Activated CD4-positive, CD25-positive, alpha-beta regulatory T cell treated with anti-CD3 and anti-CD28 coated beads, Interleukin-2, amount 50 U/mL, for 16 hours (primary cell): ENCODE measurements around the gene MPZL2.

Experiments
- DNase-seq: peaks from one replicate; pipeline ENCODE4 v3.0.0-alpha.2; 2020; ENCODE audit warnings: low read depth, low spot score

MPZL2 gene

DNA sequence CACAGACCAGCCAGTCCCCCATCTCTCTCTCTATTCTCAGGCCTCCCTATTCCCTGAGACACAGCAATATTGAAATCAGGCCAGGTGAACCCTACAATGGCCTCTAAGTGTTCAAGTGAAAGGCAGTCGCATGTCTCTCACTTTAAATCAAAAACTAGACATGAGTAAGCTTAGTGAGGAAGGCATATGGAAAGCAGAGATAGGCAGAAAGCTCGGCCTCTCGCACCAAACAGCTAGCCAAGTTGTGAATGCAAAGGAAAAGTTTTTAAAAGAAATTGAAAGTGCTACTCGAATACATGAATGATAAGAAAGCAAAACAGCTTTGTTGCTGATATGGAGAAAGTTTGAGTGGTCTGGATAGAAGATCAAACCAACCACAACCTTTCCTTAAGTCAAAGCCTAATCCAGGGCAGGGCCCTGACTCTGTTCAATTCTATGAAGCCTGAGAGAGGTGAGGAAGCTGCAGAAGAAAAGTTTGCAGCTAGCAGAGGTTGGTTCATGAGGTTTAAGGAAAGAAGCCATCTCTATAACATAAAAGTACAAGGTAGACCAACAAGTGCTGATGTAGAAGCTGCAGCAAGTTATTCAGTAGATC is 19.8 kb upstream of the MPZL2 start:
- no peak for DNase-seq

DNA sequence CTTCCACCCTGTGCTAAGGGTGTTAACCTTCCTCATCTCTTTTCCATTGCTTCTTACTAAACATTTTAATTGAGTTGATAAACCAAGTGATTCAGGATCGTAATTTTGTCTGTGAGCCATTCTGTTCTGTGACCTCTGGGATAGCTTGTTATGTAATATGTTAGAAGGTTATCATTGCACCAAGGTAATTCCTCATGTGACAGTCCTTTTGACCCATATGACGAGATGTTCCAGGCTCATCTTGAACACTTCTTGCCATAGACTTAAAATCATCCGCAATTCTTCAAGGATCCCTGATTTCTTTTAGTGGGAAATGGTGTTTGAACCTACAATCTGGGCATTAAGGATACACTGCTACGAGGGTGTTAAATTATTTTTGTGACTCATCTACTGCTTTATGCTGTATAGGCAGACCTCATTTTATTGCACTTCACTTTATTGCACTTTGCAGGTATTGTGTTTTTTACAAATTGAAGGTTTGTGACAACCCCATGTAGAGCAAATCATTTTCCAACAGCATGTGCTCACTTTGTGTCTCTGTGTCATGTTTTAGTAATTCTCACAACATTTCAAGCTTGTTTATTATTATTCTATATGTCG is 19.0 kb upstream of the MPZL2 start:
- no peak for DNase-seq

- no peak for DNase-seq
These were observed 18.5 kb upstream of the MPZL2 start for GRCh38 chr11:118282606-118283005.

DNA sequence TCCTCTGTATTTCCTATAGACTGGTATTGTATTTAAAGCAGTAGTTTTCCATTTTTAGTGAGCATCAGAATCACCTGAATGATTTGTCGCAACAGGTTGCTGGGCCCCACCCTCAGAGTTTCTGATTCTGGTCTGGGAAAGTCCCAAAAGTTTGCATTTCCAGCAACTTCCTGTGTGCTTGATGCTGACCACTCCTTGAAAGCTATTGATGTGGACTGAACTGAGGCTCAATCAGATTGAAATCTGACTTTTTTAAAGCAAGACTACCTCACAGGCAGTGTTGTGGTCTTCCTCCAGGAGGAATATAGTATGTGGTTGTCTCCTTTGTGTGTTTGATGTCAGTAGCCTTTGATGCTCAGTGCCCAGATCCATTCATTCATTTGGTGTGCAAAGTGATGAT is 17.2 kb upstream of the MPZL2 start:
- no peak for DNase-seq

DNA sequence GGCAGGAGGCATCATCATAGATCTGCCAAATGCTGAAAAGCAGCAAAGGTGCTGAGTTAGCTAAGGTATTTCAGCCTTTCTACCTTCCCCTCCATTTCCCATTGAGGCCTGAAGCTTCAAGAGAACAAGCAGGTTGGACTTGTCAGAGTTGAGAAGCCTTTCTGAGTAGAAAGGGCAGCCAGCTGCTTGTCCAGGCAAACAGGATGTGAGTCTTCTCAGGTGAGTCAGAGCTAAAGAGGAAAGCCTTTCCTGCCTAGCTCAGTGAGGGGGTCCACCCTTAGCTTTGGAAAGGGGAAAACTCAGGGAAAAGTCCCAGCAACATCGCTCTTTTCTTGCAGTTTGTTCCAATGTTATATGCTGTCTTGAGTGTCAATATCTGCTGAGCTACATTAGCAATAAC is 13.2 kb upstream of the MPZL2 start:
- DNase-seq = no peak

DNA sequence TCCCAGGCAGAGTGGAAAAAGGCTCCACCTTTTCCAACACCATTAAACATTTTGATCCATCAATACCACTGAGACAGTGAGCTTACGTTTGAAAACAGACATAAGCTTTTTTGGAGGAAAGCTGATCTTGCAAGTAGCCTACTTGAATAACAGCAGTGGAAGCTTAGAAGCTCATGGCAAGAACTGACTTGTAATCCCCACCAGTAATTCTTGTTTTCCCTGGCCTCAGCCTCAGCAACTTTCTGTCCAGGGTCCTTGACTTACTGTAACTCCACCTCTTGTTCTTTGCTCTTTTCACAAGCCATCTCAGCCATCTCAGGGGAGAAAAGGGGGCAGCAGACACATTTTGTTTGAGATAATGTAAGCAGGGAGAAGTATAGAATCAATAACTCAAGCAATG is 12.3 kb upstream of the MPZL2 start:
- no peak for DNase-seq

DNA sequence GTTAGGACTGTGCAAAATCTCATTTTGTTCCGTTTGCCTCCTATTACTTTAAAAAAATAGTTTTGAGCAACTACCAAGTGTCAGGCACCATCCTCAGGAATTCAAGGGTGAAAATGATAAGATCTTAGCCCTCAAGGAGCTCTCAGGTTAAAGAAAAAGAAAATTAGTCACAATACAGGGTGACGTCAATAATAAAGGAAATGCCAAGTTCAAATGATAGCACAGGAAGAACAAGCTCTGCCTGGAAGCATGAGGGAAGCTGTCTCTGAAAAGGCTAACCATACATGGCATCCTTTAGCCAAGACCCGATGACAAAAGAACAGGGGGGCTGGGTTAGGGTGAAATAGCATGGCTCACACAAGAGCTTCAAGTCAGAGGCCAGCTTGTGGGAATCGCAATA is 11.1 kb upstream of the MPZL2 start:
- DNase-seq = no peak

GRCh38 chr11:118274186-118274585 is 10.1 kb upstream of the MPZL2 start:
- DNase-seq = no peak

GRCh38 chr11:118272001-118272400 is 7.9 kb upstream of the MPZL2 start:
- DNase-seq = no peak

DNA sequence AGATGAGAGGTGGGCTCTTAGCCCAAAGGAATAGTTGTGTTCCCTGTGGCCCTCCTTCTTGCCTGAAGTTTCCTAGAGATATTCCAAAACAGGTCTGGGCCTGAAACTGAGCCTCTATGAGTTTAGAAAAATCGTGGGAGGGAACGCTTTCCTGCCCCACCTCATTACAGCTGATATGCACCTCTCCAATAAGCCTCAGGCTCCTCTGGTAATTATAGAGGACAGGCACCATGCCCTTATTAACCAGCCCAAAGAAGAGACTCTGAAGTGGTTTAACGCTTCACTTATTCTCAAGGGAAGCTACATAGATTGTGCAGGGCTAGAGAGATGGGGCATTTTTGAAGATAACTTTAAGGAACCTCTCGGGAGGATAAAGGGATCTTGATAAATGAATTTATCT is 3.4 kb upstream of the MPZL2 start:
- no peak for DNase-seq

GRCh38 chr11:118265954-118266353 is 1.9 kb upstream of the MPZL2 start:
- DNase-seq = no peak

GRCh38 chr11:118264569-118265465 is 720 bp upstream of the MPZL2 start:
- no peak for DNase-seq

- no peak for DNase-seq
These were observed 985 bp downstream of the MPZL2 start for GRCh38 chr11:118263112-118263511.

DNA sequence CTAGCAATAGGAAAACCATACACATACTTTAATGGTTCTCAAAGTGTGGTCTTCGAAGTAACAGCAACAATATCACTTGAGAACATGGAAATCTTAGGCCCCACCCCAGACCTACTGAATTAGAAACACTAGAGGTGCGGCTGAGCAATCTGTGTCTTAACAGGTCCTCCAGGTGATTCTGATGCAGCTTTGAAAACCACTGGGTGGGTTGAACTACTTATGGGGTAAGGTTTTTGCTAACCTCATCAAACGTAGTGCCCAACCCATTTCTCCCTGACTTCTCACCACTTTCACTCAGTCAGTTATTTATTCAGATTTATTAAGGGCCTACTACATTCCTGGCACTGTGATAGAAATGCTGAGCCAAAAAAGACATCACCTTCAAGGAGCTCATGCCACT is 3.7 kb downstream of the MPZL2 start:
- no peak for DNase-seq

GRCh38 chr11:118259138-118259537 is 5.0 kb downstream of the MPZL2 start:
- no peak for DNase-seq

- DNase-seq = no peak
These were observed 5.7 kb downstream of the MPZL2 start for GRCh38 chr11:118258410-118258809.

- DNase-seq = no peak
These were observed 11.4 kb downstream of the MPZL2 start for GRCh38 chr11:118252688-118253087.

GRCh38 chr11:118251858-118252652 is 12.0 kb downstream of the MPZL2 start, which contains the start of gene MPZL3:
Gene MPZL3, minus strand, starts transcription at chr11:118252365. Its CDS starts 71 bp downstream, at chr11:118252294.
- peak; percentile 74 for DNase-seq

DNA sequence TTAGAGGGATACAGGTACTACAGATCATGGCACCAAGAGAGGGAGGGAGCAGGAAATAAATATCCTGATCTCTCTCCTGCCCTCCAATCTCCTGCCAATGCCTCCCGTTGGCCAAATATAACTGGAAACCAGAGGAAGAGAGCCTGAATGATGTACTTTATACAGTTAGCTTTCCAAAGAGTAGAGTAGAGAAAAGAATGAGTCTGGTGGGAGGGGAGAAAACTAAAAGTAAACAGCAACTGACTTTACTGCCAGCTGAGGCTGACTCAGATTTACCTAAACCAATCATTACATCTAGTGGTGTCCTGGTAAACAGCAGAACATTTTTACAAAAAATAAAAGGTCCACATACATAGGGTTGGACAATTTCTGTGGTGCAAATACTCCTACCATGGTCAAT is 17.1 kb downstream of the MPZL2 start:
- DNase-seq = no peak

DNA sequence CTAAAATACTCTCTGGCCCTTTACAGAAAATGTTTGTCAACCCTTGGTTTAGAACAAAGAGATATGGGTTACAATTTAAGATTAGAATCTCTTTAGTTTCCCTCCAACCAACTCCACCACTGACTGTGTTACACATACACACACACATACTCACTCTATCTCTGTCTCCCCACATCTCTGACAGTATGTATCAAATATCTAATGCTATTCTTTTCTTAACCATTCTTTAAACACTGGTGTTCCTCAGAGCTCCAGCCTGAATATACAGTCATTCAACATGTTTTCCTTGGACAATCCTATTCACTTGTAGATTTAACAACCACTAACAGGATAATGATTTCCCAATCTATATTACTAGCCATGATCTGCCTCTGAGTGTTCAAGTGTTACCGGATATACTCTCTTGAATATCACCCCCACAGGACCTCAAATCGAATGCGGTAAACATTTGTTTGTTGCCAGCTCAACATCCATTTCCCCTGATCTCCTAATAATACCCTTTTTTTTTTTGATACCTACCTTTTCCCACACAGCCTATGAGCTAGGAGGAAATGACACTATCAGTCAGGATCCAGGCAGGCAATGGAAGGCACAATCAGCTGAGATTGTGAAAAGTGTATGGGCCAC is 18.0 kb downstream of the MPZL2 start:
- no peak for DNase-seq

DNA sequence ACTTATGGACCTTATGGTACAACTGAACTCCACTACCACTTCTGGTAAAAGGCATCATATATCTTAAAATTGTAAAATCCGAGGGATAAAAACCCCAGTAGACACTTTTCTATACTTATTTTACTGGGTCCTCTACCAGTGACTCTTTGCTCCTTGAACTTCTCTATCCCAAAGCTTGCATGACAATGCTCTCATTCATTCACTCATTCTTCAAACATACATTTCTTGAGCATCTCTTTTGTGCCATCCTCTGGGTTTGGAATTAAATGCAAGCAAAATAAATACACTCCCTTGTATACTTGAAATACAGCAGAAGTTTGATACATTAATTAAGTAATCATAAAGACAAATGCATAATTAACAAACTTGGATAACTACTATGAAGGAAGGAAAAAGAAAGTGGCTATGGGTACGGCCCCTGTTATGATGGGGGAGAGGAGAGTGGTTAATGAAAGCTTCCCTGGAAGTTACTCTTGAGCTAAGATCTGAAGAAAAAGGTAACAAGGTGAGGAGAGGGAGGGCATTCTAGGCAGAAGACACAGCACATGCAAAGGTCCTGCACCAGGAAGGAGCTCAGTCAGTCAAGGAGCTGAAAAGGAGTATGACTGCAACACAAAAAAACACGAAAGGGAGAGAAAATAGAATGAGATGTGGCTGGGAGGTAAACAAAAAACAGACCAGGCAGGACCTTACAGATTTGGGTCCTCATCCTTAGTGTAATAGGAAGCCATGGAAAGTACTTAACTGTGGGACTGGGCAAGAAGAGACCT is 19.9 kb downstream of the MPZL2 start:
- no peak for DNase-seq
